Epithelial cell of esophagus (primary cell): ENCODE results near the gene NTRK2.

Source experiments
- DNase-seq: peaks from one replicate; pipeline ENCODE4 v3.0.0; 2010; ENCODE audit warnings: low read depth
- H3K4me3 ChIP-seq: 2 replicates; pipeline ENCODE4 v1.5.1; 2011; ENCODE audit warnings: mild to moderate bottlenecking, low read length, control low read depth
- TF ChIP-seq, protein P1 (sequence below): IDR thresholded peaks from 2 replicates; pipeline ENCODE4 v1.5.1; 2011; ENCODE audit warnings: low read depth, mild to moderate bottlenecking, low read length, control low read depth, inconsistent platforms; ENCODE audit not compliant: insufficient read depth; ENCODE audit errors: missing control alignments

Gene NTRK2

DNA sequence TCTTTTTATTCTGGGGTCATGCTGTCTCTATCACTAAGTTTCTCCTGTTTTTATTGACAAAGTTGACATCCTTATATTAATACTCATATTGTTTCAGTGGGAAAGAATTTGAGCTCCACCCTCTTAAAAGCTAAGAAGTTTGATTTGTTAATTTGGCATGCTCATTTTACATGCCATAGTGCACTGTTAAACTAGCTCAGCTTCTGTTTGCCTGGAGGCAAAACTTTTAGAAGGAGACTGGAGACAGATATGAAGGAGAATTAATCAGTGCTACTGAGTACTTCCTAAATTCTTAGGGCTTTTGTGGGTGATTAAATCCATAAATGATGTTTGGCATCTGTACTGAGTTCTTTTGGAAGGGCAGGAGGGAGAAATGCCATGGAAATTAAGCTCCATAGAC, 138.9 kb downstream of the NTRK2 start:
- peak; percentile 31 for DNase-seq
- TF ChIP-seq, protein P1, sequence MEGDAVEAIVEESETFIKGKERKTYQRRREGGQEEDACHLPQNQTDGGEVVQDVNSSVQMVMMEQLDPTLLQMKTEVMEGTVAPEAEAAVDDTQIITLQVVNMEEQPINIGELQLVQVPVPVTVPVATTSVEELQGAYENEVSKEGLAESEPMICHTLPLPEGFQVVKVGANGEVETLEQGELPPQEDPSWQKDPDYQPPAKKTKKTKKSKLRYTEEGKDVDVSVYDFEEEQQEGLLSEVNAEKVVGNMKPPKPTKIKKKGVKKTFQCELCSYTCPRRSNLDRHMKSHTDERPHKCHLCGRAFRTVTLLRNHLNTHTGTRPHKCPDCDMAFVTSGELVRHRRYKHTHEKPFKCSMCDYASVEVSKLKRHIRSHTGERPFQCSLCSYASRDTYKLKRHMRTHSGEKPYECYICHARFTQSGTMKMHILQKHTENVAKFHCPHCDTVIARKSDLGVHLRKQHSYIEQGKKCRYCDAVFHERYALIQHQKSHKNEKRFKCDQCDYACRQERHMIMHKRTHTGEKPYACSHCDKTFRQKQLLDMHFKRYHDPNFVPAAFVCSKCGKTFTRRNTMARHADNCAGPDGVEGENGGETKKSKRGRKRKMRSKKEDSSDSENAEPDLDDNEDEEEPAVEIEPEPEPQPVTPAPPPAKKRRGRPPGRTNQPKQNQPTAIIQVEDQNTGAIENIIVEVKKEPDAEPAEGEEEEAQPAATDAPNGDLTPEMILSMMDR, result no peak
- no peak overlapping the region for H3K4me3 ChIP-seq

DNA sequence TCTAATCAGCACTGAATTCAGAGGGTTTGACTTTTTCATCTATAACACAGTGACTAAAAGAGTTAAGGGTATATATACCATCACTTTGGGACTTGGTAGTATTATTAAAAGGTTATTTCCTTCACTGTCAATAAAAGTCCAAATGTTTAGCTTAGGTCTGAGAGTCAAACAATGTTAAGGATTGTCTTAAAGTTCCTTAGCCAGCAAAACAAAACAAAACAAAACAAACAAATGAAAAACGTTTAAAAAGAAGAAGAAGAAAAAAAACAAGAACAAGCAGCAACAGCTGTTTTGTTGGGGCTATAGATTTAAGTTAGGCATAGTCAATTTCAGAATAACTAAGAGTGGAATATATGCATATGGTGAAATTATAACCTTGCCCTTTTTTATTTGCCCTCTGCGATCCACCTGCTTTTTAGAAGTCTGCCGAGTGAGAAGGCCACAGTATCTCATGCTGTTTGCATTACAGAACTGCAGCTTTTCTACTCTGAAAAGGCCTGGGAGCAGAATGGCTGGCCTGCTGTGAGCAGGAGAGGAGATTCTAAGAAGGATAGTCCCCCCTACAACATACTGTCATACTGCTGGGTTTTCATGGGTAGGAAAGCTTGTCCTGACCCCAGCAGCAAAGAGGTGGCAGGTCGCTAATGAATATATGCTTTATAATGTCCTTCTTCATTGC, 141.7 kb downstream of the NTRK2 start:
- H3K4me3 ChIP-seq, result no peak overlapping the region
- no peak for DNase-seq
- TF ChIP-seq, protein P1, result no peak

- TF ChIP-seq, protein P1, result no peak
- DNase-seq, result no peak
These were observed 142.2 kb downstream of the NTRK2 start for GRCh38 chr9:84811751-84812074.

DNA sequence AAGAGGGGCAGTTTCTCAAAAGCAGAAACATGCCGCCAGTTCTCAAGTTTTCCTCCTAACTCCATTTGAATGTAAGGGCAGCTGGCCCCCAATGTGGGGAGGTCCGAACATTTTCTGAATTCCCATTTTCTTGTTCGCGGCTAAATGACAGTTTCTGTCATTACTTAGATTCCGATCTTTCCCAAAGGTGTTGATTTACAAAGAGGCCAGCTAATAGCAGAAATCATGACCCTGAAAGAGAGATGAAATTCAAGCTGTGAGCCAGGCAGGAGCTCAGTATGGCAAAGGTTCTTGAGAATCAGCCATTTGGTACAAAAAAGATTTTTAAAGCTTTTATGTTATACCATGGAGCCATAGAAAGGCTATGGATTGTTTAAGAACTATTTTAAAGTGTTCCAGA, 142.8 kb downstream of the NTRK2 start:
- DNase-seq, result no peak
- TF ChIP-seq, protein P1, result no peak
- no peak overlapping the region for H3K4me3 ChIP-seq

More at GRCh38 chr9:84811751-84812074, 142.2 kb downstream of the NTRK2 start:
- H3K4me3 ChIP-seq, result no peak overlapping the region

DNA sequence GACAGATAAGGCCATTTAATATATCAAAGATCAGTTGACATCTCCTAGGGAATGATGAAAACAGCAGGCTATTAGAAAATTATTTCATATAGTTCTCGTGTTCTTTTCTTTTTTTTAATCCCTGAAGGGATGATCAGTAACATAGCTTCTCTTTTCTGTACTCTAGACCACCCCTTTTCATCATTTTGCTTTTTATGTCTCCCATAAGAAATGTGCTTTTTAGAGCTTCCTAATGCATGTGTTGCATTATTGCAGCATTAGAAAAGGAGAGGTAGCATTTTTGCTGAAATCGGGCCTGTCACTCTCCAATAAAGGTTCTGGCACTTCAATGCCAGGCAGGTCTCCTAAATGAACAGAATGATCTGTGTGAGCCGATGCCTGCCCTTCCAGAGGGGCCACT, 143.3 kb downstream of the NTRK2 start:
- no peak for DNase-seq
- no peak overlapping the region for H3K4me3 ChIP-seq
- TF ChIP-seq, protein P1, result no peak

- no peak overlapping the region for H3K4me3 ChIP-seq
- DNase-seq, result no peak
- TF ChIP-seq, protein P1, result no peak
These were observed 146.0 kb downstream of the NTRK2 start for GRCh38 chr9:84815554-84815953.

- no peak for DNase-seq
- TF ChIP-seq, protein P1, result no peak
- no peak overlapping the region for H3K4me3 ChIP-seq
These were observed 147.5 kb downstream of the NTRK2 start for GRCh38 chr9:84817038-84817437.
